HEK293 (cell line): ENCODE measurements around the gene NEURL1.

Source experiments
- CTCF ChIA-PET: fragments of 350-600 bp; formaldehyde crosslinking; extraction: SDS; loops from one replicate; lab custom pipeline; 2021; ENCODE audit warnings: antibody characterized with exemption; lab: Yijun Ruan, JAX
- POLR2A ChIA-PET: fragments of 300-600 bp; formaldehyde crosslinking; extraction: SDS; loops from one replicate; lab custom pipeline; 2020; ENCODE audit warnings: antibody characterized with exemption, inconsistent platforms; lab: Yijun Ruan, JAX
- H3K27ac ChIP-seq: fragments of 200-500 bp; sonication (Bioruptor generic); 2 replicates; pipeline ENCODE4 v1.5.1; 2014; ENCODE audit warnings: low read depth, low read length, control low read depth, inconsistent platforms; ENCODE audit errors: extremely low read depth
- H3K36me3 ChIP-seq, 2 experiments: fragments of 200-500 bp in 1 of 2; sonication (Bioruptor generic) in 1 of 2; 1 replicate in 1 of 2; 2 replicates in 1 of 2; pipeline ENCODE4 v1.5.1; 2014 to 2017; ENCODE audit warnings: inconsistent platforms in 2 of 2, low read length in 2 of 2; ENCODE audit not compliant: control insufficient read depth in 2 of 2, insufficient read depth in 1 of 2
- H3K4me1 ChIP-seq: fragments of 200-500 bp; sonication (Bioruptor generic); 2 replicates; pipeline ENCODE4 v1.5.1; 2014; ENCODE audit warnings: mild to moderate bottlenecking, low read length, inconsistent platforms; ENCODE audit not compliant: control insufficient read depth, insufficient read depth
- H3K4me3 ChIP-seq: 2 replicates; pipeline ENCODE4 v1.5.1; 2011; ENCODE audit warnings: low read depth, mild to moderate bottlenecking, control low read depth, low read length, moderate library complexity
- H3K9me3 ChIP-seq: fragments of 200-500 bp; sonication (Bioruptor generic); 2 replicates; pipeline ENCODE4 v1.5.1; 2014; ENCODE audit warnings: low read depth, low read length, inconsistent platforms; ENCODE audit not compliant: control insufficient read depth, insufficient read depth
- AEBP2 ChIP-seq: fragments of 450-650 bp; formaldehyde crosslinking; IDR thresholded peaks from 2 replicates; pipeline ENCODE4 v1.5.1; 2016; ENCODE audit warnings: missing biosample characterization, missing genetic modification characterization, borderline replicate concordance
- BCL11B ChIP-seq: fragments of 450-650 bp; formaldehyde crosslinking; IDR thresholded peaks from 2 replicates; pipeline ENCODE4 v1.5.1; 2016; ENCODE audit warnings: low read depth, missing biosample characterization, missing genetic modification characterization
- EGR2 ChIP-seq: fragments of 450-650 bp; formaldehyde crosslinking; IDR thresholded peaks from 2 replicates; pipeline ENCODE4 v1.5.1; 2016; ENCODE audit warnings: low read depth, missing biosample characterization, missing genetic modification characterization
- GLIS1 ChIP-seq: fragments of 450-650 bp; formaldehyde crosslinking; IDR thresholded peaks from 2 replicates; pipeline ENCODE4 v1.5.1; 2016; ENCODE audit warnings: missing biosample characterization, missing genetic modification characterization
- KLF7 ChIP-seq: fragments of 450-650 bp; formaldehyde crosslinking; IDR thresholded peaks from 2 replicates; pipeline ENCODE4 v1.5.1; 2016; ENCODE audit warnings: missing biosample characterization, missing genetic modification characterization, borderline replicate concordance
- MZF1 ChIP-seq: fragments of 450-650 bp; formaldehyde crosslinking; IDR thresholded peaks from 2 replicates; pipeline ENCODE4 v1.5.1; 2017; ENCODE audit warnings: missing biosample characterization, missing genetic modification characterization, borderline replicate concordance
- ZNF274 ChIP-seq, 2 experiments: fragments of 200-500 bp in 1 of 2; fragments of 450-650 bp in 1 of 2; sonication (Bioruptor generic) in 1 of 2; formaldehyde crosslinking in 1 of 2; IDR thresholded peaks; 2 replicates each; pipeline versions ENCODE4 v1.5.1 to v1.6.1; 2014 to 2016; ENCODE audit warnings: borderline replicate concordance in 1 of 2, inconsistent platforms in 1 of 2, low read length in 1 of 2, missing biosample characterization in 1 of 2, missing genetic modification characterization in 1 of 2
- ZNF449 ChIP-seq: fragments of 450-650 bp; formaldehyde crosslinking; IDR thresholded peaks from 2 replicates; pipeline ENCODE4 v1.5.1; 2017; ENCODE audit warnings: missing biosample characterization, mild to moderate bottlenecking, missing genetic modification characterization, moderate library complexity
- ZNF48 ChIP-seq: fragments of 450-650 bp; formaldehyde crosslinking; IDR thresholded peaks from 2 replicates; pipeline ENCODE4 v1.5.1; 2016; ENCODE audit warnings: missing biosample characterization, missing genetic modification characterization
- ZNF530 ChIP-seq: fragments of 450-650 bp; formaldehyde crosslinking; IDR thresholded peaks from 2 replicates; pipeline ENCODE4 v1.5.1; 2016; ENCODE audit warnings: low read depth, missing biosample characterization, missing genetic modification characterization
- ZSCAN18 ChIP-seq: fragments of 450-650 bp; formaldehyde crosslinking; IDR thresholded peaks from 2 replicates; pipeline ENCODE4 v1.5.1; 2016; ENCODE audit warnings: missing biosample characterization, missing genetic modification characterization
- TF ChIP-seq, protein P1 (sequence below): fragments of 450-650 bp; formaldehyde crosslinking; IDR thresholded peaks from 2 replicates; pipeline ENCODE4 v1.5.1; 2016; ENCODE audit warnings: missing biosample characterization, missing genetic modification characterization, low read depth
- TF ChIP-seq, protein P2 (sequence below): fragments of 450-650 bp; formaldehyde crosslinking; IDR thresholded peaks from 2 replicates; pipeline ENCODE4 v1.5.1; 2016; ENCODE audit warnings: missing biosample characterization, missing genetic modification characterization

NEURL1 gene

DNA sequence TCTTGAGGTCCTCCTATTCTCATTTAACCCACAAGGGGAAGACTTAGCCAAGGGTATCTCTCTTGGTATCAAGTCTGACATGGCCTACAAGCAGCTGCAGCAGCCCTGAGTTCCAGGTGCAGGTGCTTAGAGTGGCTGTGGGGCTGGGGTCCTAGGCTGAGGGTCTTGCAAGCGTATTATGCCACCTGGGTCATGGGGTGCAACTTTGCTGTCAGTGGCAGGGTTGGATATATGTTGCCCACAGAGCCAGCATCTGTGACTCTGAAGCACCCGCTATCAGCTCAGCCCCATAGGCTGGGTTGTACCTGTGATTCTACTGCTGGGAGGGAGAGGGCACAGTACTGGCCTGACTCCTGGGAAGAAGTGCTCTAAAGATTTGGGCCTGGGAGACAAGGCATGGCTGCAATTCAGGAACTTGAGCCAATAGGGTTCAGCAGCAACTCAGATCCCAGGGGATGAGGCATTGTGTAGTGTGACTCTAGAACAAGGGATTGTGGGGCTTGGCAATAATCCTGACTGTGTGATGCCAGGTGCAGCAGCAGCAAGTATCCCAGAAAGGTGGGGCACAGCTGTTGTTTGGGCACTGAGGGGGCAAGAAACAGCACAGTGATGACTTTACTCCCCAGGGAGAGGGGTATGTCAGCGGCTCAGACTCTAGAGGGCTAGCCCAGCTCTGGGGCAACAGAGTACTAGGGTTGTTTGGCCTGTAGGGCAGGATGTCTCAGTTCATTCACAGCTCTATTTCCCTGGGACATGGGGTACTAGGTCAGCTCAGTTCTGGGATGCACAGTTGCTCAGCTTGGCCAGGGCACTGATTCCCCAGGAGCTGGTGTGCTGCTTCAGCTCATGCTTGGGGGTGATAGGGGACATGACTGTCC, 41.4 kb downstream of the NEURL1 start:
- Histone ChIP-seq H3K36me3 (no peaks in the 10 kb centered on the region; a peak in 1 of 3 replicates), H3K27ac (no peak overlapping the region), H3K9me3 (no peaks in the 10 kb centered on the region), H3K4me3 (no peak overlapping the region), H3K4me1 (no peaks in the 10 kb centered on the region)
- TF ChIP-seq ZNF48 (tag by site-specific recombination): no peak
- no peak for TF ChIP-seq ZNF449
- TF ChIP-seq AEBP2: no peak
- no peak for TF ChIP-seq EGR2 (tag by site-specific recombination)
- ChIA-PET POLR2A (no interaction called here), CTCF (interaction anchor here (1.2 to 1.6 kb wide), 2 partner anchors 29 to 58 kb away, joined by 3 to 4 read pairs; no protein-coding TSS in a partner anchor)

- H3K9me3 ChIP-seq: no peaks in the 10 kb centered on the region
- no peak overlapping the region for H3K27ac ChIP-seq
- H3K4me1 ChIP-seq: no peaks in the 10 kb centered on the region
- TF ChIP-seq KLF7 (tag by site-specific recombination) (no peak), GLIS1 (tag by site-specific recombination) (no peak), MZF1 (tag by site-specific recombination) (no peak)
- TF ChIP-seq, protein P1, sequence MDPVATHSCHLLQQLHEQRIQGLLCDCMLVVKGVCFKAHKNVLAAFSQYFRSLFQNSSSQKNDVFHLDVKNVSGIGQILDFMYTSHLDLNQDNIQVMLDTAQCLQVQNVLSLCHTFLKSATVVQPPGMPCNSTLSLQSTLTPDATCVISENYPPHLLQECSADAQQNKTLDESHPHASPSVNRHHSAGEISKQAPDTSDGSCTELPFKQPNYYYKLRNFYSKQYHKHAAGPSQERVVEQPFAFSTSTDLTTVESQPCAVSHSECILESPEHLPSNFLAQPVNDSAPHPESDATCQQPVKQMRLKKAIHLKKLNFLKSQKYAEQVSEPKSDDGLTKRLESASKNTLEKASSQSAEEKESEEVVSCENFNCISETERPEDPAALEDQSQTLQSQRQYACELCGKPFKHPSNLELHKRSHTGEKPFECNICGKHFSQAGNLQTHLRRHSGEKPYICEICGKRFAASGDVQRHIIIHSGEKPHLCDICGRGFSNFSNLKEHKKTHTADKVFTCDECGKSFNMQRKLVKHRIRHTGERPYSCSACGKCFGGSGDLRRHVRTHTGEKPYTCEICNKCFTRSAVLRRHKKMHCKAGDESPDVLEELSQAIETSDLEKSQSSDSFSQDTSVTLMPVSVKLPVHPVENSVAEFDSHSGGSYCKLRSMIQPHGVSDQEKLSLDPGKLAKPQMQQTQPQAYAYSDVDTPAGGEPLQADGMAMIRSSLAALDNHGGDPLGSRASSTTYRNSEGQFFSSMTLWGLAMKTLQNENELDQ: no peak
- TF ChIP-seq, all 188 proteins: peak for 0
- POLR2A ChIA-PET: no interaction called here
- CTCF ChIA-PET: interaction anchor here (1.2 to 1.6 kb wide), 2 partner anchors 29 to 57 kb away, joined by 3 to 4 read pairs; no protein-coding TSS in a partner anchor
- Histone ChIP-seq H3K36me3 (no peaks in the 10 kb centered on the region; a peak in 1 of 3 replicates), H3K4me3 (no peak overlapping the region)
Measured at GRCh38 chr10:103535595-103535994, 42.1 kb downstream of the NEURL1 start.

DNA sequence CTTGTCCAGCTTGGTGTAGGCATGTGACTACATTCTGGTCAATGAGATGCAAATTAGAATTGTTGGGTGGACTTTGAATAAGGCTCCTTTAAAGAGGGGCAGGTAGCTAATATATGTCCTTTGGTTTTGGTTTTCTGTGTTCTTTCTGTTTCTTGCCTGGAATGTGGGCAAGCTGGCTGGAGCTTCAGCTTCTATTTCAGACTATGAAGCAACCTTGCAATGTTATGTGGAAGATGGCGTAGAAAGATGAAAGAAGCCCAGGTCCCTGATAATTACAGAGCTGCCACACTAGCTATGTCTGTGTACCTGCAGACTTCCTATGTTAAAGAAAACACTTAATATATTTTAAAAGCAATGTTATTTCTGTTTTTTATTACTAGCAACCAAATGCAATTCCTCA, 46.2 kb downstream of the NEURL1 start:
- Histone ChIP-seq H3K4me1 (peaks cover 6% of the 10 kb centered on the region), H3K27ac (no peak overlapping the region), H3K36me3 (no peaks in the 10 kb centered on the region), H3K4me3 (no peak overlapping the region), H3K9me3 (no peaks in the 10 kb centered on the region)
- TF ChIP-seq, protein P2, sequence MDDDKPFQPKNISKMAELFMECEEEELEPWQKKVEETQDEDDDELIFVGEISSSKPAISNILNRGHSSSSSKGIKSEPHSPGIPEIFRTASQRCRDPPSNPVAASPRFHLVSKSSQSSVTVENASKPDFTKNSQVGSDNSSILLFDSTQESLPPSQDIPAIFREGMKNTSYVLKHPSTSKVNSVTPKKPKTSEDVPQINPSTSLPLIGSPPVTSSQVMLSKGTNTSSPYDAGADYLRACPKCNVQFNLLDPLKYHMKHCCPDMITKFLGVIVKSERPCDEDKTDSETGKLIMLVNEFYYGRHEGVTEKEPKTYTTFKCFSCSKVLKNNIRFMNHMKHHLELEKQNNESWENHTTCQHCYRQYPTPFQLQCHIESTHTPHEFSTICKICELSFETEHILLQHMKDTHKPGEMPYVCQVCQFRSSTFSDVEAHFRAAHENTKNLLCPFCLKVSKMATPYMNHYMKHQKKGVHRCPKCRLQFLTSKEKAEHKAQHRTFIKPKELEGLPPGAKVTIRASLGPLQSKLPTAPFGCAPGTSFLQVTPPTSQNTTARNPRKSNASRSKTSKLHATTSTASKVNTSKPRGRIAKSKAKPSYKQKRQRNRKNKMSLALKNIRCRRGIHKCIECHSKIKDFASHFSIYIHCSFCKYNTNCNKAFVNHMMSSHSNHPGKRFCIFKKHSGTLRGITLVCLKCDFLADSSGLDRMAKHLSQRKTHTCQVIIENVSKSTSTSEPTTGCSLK: no peak
- TF ChIP-seq ZSCAN18 (tag by site-specific recombination): no peak
- TF ChIP-seq ZNF530 (tag by site-specific recombination): no peak
- TF ChIP-seq BCL11B (tag by site-specific recombination): no peak
- TF ChIP-seq ZNF274 (IDR thresholded peaks at IDR 0.05; ENCODE audit: low read length): no peak
- TF ChIP-seq ZNF274 (tag by site-specific recombination; IDR thresholded peaks at IDR 0.05; ENCODE audit: borderline replicate concordance): no peak
- no peak for TF ChIP-seq KLF7 (tag by site-specific recombination)
- ChIA-PET POLR2A (no interaction called here), CTCF (interaction anchor here (1.0 to 1.1 kb wide), 3 partner anchors 25 to 54 kb away, joined by 3 to 4 read pairs (median 3); no protein-coding TSS in a partner anchor)
